Measurements from ENCODE around the gene TEX12.

Gene TEX12

GRCh38 chr11:112134473-112134872 is 32.7 kb upstream of the TEX12 start:
- no CpG with 5 or more reads among the region's 4 CpGs for WGBS (ENCODE audit: extremely low coverage, insufficient coverage, insufficient read length)
- no peaks in the 10 kb centered on the region for H3K9me3 ChIP-seq (ENCODE audit: insufficient read depth, low read depth, low read length)
- DNase-seq: no peak

GRCh38 chr11:112143597-112143996 is 23.6 kb upstream of the TEX12 start:
- H4K91ac ChIP-seq (ENCODE audit: low read depth, low read length): no peak overlapping the region
- no peaks in the 10 kb centered on the region for H3K79me1 ChIP-seq (ENCODE audit: low read length)
- no peak for DNase-seq
- no peak overlapping the region for H2BK120ac ChIP-seq (ENCODE audit: insufficient read depth, low read length, poor library complexity)
- no peak overlapping the region for H3K4me2 ChIP-seq (ENCODE audit: low read length)
- no peak overlapping the region for H3K9ac ChIP-seq (ENCODE audit: low read length)
- H4K8ac ChIP-seq (ENCODE audit: low read depth, low read length): no peak overlapping the region
- WGBS (ENCODE audit: extremely low coverage, insufficient coverage, insufficient read length): no CpG with 5 or more reads among the region's 3 CpGs
- no peak overlapping the region for H2AFZ ChIP-seq (ENCODE audit: insufficient read depth, low read length, poor library complexity)
- no peak overlapping the region for H2BK12ac ChIP-seq (ENCODE audit: low read length)
- H2BK5ac ChIP-seq (ENCODE audit: low read depth, low read length, poor library complexity): no peak overlapping the region
- H3K4me1 ChIP-seq (ENCODE audit: control insufficient read depth in 1 of 2, insufficient read depth in 2 of 2, low read length in 2 of 2): no peaks in the 10 kb centered on the region
- no peaks in the 10 kb centered on the region for H3K27me3 ChIP-seq (ENCODE audit: insufficient read depth, low read length)
- no peaks in the 10 kb centered on the region for H3K79me2 ChIP-seq (ENCODE audit: control insufficient read depth, insufficient read depth, low read length, poor library complexity)
- no peak overlapping the region for H3K4ac ChIP-seq (ENCODE audit: low read depth, low read length)
- H3K18ac ChIP-seq (ENCODE audit: low read length): no peak overlapping the region
- no peak overlapping the region for H2AK5ac ChIP-seq (ENCODE audit: low read length)
- H3K14ac ChIP-seq (ENCODE audit: low read length): no peak overlapping the region
- no peaks in the 10 kb centered on the region for H3K36me3 ChIP-seq (ENCODE audit: control insufficient read depth in 1 of 2, insufficient read depth in 2 of 2, low read length in 2 of 2)
- H3K9me3 ChIP-seq (ENCODE audit: insufficient read depth, low read depth, low read length): no peaks in the 10 kb centered on the region
- H3K4me3 ChIP-seq (ENCODE audit: low read depth, low read length): no peak overlapping the region
- no peak overlapping the region for H4K12ac ChIP-seq (ENCODE audit: low read depth, low read length)
- no peak overlapping the region for H3K23ac ChIP-seq (ENCODE audit: low read length)
- H3K27ac ChIP-seq (ENCODE audit: low read depth, low read length): no peak overlapping the region

More at GRCh38 chr11:112134473-112134872, 32.7 kb upstream of the TEX12 start:
- H3K27me3 ChIP-seq (ENCODE audit: insufficient read depth, low read length): no peaks in the 10 kb centered on the region
- H3K79me2 ChIP-seq (ENCODE audit: control insufficient read depth, insufficient read depth, low read length, poor library complexity): no peaks in the 10 kb centered on the region
- H3K36me3 ChIP-seq (ENCODE audit: control insufficient read depth in 1 of 2, insufficient read depth in 2 of 2, low read length in 2 of 2): no peaks in the 10 kb centered on the region
- no peak overlapping the region for H3K4me2 ChIP-seq (ENCODE audit: low read length)
- H4K8ac ChIP-seq (ENCODE audit: low read depth, low read length): no peak overlapping the region
- no peak overlapping the region for H3K18ac ChIP-seq (ENCODE audit: low read length)
- H3K9ac ChIP-seq (ENCODE audit: low read length): no peak overlapping the region
- no peak overlapping the region for H3K4me3 ChIP-seq (ENCODE audit: low read depth, low read length)
- no peak overlapping the region for H2BK120ac ChIP-seq (ENCODE audit: insufficient read depth, low read length, poor library complexity)
- H2BK5ac ChIP-seq (ENCODE audit: low read depth, low read length, poor library complexity): no peak overlapping the region
- no peaks in the 10 kb centered on the region for H3K79me1 ChIP-seq (ENCODE audit: low read length)
- no peak overlapping the region for H3K4ac ChIP-seq (ENCODE audit: low read depth, low read length)
- no peak overlapping the region for H3K23ac ChIP-seq (ENCODE audit: low read length)
- no peak overlapping the region for H3K27ac ChIP-seq (ENCODE audit: low read depth, low read length)
- no peak overlapping the region for H3K14ac ChIP-seq (ENCODE audit: low read length)
- no peak overlapping the region for H2AK5ac ChIP-seq (ENCODE audit: low read length)
- H2BK12ac ChIP-seq (ENCODE audit: low read length): no peak overlapping the region
- H3K4me1 ChIP-seq (ENCODE audit: control insufficient read depth in 1 of 2, insufficient read depth in 2 of 2, low read length in 2 of 2): no peaks in the 10 kb centered on the region
- no peak overlapping the region for H4K91ac ChIP-seq (ENCODE audit: low read depth, low read length)
- no peak overlapping the region for H2AFZ ChIP-seq (ENCODE audit: insufficient read depth, low read length, poor library complexity)
- no peak overlapping the region for H4K12ac ChIP-seq (ENCODE audit: low read depth, low read length)

- no peak overlapping the region for H2AFZ ChIP-seq (ENCODE audit: insufficient read depth, low read length, poor library complexity)
Measured at GRCh38 chr11:112150517-112150916, 16.7 kb upstream of the TEX12 start.

GRCh38 chr11:112156153-112156955 is 10.8 kb upstream of the TEX12 start:
- H2AK5ac ChIP-seq (ENCODE audit: low read length): no peak overlapping the region
- no peaks in the 10 kb centered on the region for H3K9me3 ChIP-seq (ENCODE audit: insufficient read depth, low read depth, low read length)
- H3K4me1 ChIP-seq (ENCODE audit: control insufficient read depth in 1 of 2, insufficient read depth in 2 of 2, low read length in 2 of 2): no peaks in the 10 kb centered on the region
- H2BK5ac ChIP-seq (ENCODE audit: low read depth, low read length, poor library complexity): no peak overlapping the region
- H3K79me1 ChIP-seq (ENCODE audit: low read length): no peaks in the 10 kb centered on the region
- H3K79me2 ChIP-seq (ENCODE audit: control insufficient read depth, insufficient read depth, low read length, poor library complexity): no peaks in the 10 kb centered on the region
- no peak for DNase-seq
- no peak overlapping the region for H4K12ac ChIP-seq (ENCODE audit: low read depth, low read length)
- no peak overlapping the region for H3K4me3 ChIP-seq (ENCODE audit: low read depth, low read length)
- H3K27me3 ChIP-seq (ENCODE audit: insufficient read depth, low read length): no peaks in the 10 kb centered on the region
- H3K36me3 ChIP-seq (ENCODE audit: control insufficient read depth in 1 of 2, insufficient read depth in 2 of 2, low read length in 2 of 2): no peaks in the 10 kb centered on the region
- no peak overlapping the region for H2BK120ac ChIP-seq (ENCODE audit: insufficient read depth, low read length, poor library complexity)
- no peak overlapping the region for H4K8ac ChIP-seq (ENCODE audit: low read depth, low read length)
- H4K91ac ChIP-seq (ENCODE audit: low read depth, low read length): no peak overlapping the region
- H2BK12ac ChIP-seq (ENCODE audit: low read length): no peak overlapping the region
- H3K23ac ChIP-seq (ENCODE audit: low read length): no peak overlapping the region
- no peak overlapping the region for H3K4ac ChIP-seq (ENCODE audit: low read depth, low read length)
- no CpG with 5 or more reads among the region's 5 CpGs for WGBS (ENCODE audit: extremely low coverage, insufficient coverage, insufficient read length)
- H3K9ac ChIP-seq (ENCODE audit: low read length): no peak overlapping the region
- no peak overlapping the region for H3K18ac ChIP-seq (ENCODE audit: low read length)
- no peak overlapping the region for H3K14ac ChIP-seq (ENCODE audit: low read length)
- no peak overlapping the region for H2AFZ ChIP-seq (ENCODE audit: insufficient read depth, low read length, poor library complexity)
- H3K4me2 ChIP-seq (ENCODE audit: low read length): no peak overlapping the region
- no peak overlapping the region for H3K27ac ChIP-seq (ENCODE audit: low read depth, low read length)

More at GRCh38 chr11:112150517-112150916, 16.7 kb upstream of the TEX12 start:
- Histone ChIP-seq H3K18ac (ENCODE audit: low read length) (no peak overlapping the region), H3K36me3 (ENCODE audit: control insufficient read depth in 1 of 2, insufficient read depth in 2 of 2, low read length in 2 of 2) (no peaks in the 10 kb centered on the region), H3K4me2 (ENCODE audit: low read length) (no peak overlapping the region), H2BK12ac (ENCODE audit: low read length) (no peak overlapping the region), H3K79me2 (ENCODE audit: control insufficient read depth, insufficient read depth, low read length, poor library complexity) (no peaks in the 10 kb centered on the region), H2BK5ac (ENCODE audit: low read depth, low read length, poor library complexity) (no peak overlapping the region), H3K9me3 (ENCODE audit: insufficient read depth, low read depth, low read length) (no peaks in the 10 kb centered on the region), H2BK120ac (ENCODE audit: insufficient read depth, low read length, poor library complexity) (no peak overlapping the region), H3K4ac (ENCODE audit: low read depth, low read length) (no peak overlapping the region), H4K12ac (ENCODE audit: low read depth, low read length) (no peak overlapping the region), H3K4me1 (ENCODE audit: control insufficient read depth in 1 of 2, insufficient read depth in 2 of 2, low read length in 2 of 2) (no peaks in the 10 kb centered on the region), H4K8ac (ENCODE audit: low read depth, low read length) (no peak overlapping the region), H3K79me1 (ENCODE audit: low read length) (no peaks in the 10 kb centered on the region), H3K27me3 (ENCODE audit: insufficient read depth, low read length) (no peaks in the 10 kb centered on the region), H3K4me3 (ENCODE audit: low read depth, low read length) (no peak overlapping the region), H3K27ac (ENCODE audit: low read depth, low read length) (no peak overlapping the region), H3K23ac (ENCODE audit: low read length) (no peak overlapping the region), H3K14ac (ENCODE audit: low read length) (no peak overlapping the region), H3K9ac (ENCODE audit: low read length) (no peak overlapping the region), H2AK5ac (ENCODE audit: low read length) (no peak overlapping the region), H4K91ac (ENCODE audit: low read depth, low read length) (no peak overlapping the region)
- DNase-seq: no peak
- no CpG with 5 or more reads among the region's 5 CpGs for WGBS (ENCODE audit: extremely low coverage, insufficient coverage, insufficient read length)

All from trophoblast cell (in vitro differentiated cells and primary cell).